Measurements from ENCODE around the gene ADPRS.

ADPRS gene

DNA sequence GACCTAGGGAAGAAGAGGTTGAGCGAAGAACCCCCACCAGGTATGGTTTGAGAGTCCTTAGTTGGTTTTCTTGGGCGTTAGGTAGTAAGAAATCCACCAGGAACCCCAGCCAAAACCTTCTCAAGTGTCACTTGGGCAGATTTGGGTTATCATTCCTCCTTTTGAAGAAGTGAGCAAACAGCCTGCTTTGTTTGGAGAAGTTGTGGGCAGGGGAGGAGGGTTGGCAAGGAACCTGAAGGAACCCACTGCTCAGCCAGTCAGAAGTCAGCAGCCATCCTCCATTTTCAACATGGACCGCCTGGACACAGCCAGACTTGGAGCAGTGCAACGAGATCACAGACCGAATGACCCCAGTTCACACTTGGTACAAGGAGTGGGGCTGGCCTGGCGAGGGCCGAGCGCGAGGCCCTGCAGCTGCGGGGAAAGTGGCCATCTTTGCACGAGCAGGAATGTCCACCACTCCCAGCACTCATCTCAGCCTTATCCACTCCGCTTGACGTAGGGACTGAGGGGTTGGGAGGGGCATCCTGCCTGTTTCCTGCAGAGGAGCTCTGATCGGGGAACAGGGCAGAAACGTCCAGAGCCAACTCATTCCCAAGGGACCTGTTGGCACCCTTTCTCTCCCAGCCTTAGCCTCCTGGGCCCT, 7.2 kb downstream of the ADPRS start (continued):
- TF ChIP-seq EGR2 (tag by site-specific recombination; IDR thresholded peaks at IDR 0.05; ENCODE audit: low read depth) (no peak), ZNF132 (tag by site-specific recombination; IDR thresholded peaks at IDR 0.05; ENCODE audit: borderline replicate concordance) (no peak), ZNF140 (tag by site-specific recombination; IDR thresholded peaks at IDR 0.05) (no peak), ZNF214 (tag by site-specific recombination; IDR thresholded peaks at IDR 0.05; ENCODE audit: borderline replicate concordance) (no peak)

DNA sequence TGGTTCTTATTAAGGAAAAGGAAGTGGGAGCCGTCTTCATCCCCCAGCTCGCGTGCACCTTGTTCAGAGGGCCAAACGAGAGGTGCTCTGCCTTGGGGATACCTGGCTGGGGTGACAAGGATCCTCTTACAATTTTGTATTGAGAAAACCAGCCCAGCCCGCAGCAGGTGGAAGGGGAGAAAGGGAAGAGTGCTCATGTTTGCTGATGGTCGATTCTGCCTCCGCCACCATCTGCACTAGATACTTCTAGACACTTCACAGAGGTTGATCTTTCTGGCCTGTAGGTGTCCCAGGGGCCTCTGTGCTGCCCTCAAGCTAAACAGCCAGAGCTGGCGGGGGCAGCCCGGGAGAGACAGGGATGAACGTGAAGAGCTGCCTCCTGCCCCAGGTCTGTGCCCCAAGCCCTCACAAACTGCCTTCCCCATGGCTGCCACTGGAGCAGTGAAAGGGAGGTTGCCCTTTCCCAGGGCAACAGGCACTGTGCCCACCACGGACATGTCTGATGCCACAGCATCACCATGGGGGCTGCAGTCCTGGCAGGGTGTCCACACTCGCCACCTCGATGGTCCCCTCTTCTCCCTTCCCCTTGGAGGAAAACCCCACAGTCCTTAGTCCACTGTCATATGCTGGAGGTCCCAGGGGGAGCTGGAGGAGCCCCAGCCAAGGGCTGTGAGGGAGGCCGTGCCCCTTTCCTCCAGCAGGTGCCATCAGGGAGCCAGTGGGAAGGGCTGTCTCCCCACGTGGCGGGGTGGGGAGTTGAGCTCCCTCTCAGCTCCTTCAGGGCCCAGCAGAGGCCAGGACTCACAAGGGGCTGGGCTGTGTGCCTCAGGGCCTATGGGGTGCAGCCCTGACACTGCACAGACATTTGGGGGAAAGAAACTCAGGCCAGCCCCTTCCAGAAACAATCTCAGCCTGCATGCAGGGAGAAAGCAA, 8.1 kb downstream of the ADPRS start:
- Histone ChIP-seq H3K4me1 (ENCODE audit: control insufficient read depth, insufficient read depth, low read length) (no peaks in the 10 kb centered on the region), H3K9me3 (ENCODE audit: control insufficient read depth, insufficient read depth, low read depth, low read length) (no peaks in the 10 kb centered on the region), H3K36me3 (ENCODE audit: control insufficient read depth in 2 of 2, insufficient read depth in 1 of 2, low read length in 2 of 2) (peaks cover 0 to 53% of the 10 kb centered on the region in 2 experiments; a peak in 2 of 3 replicates), H3K4me3 (ENCODE audit: low read depth, low read length) (no peak overlapping the region), H3K27ac (ENCODE audit: extremely low read depth, low read depth, low read length) (no peak overlapping the region)
- ChIA-PET POLR2A (interaction anchor here (1.0 to 1.4 kb wide), 3 partner anchors 37 to 164 kb away, joined by 3 to 7 read pairs (median 4); no protein-coding TSS in a partner anchor), CTCF (interaction anchor here (0.6 to 11.1 kb wide), 6 partner anchors 8 to 92 kb away, joined by 3 to 156 read pairs (median 4); partner anchors contain the start of genes ADPRS and TRAPPC3)
- TF ChIP-seq YY2 (tag by site-specific recombination; IDR thresholded peaks at IDR 0.05) (no peak), GLIS1 (tag by site-specific recombination; IDR thresholded peaks at IDR 0.05) (peak; percentile 50), ZNF221 (tag by site-specific recombination; IDR thresholded peaks at IDR 0.05; ENCODE audit: borderline replicate concordance) (no peak), GLI4 (tag by site-specific recombination; IDR thresholded peaks at IDR 0.05) (no peak), ZNF501 (tag by site-specific recombination; IDR thresholded peaks at IDR 0.05) (no peak), ZNF121 (tag by site-specific recombination; IDR thresholded peaks at IDR 0.05) (no peak), ZNF37A (tag by site-specific recombination; IDR thresholded peaks at IDR 0.05) (no peak), GLIS2 (tag by site-specific recombination; IDR thresholded peaks at IDR 0.05) (peak; percentile 72), ZNF354C (tag by site-specific recombination; IDR thresholded peaks at IDR 0.05; ENCODE audit: borderline replicate concordance, low read depth) (no peak), ZNF610 (tag by site-specific recombination; IDR thresholded peaks at IDR 0.05; ENCODE audit: borderline replicate concordance) (no peak), SP7 (tag by site-specific recombination; IDR thresholded peaks at IDR 0.05) (no peak; the same call in 1 of the 2 replicates), KLF9 (tag by site-specific recombination; IDR thresholded peaks at IDR 0.05; ENCODE audit: low read depth) (no peak), HOXC10 (CRISPR knock-in tag; IDR thresholded peaks at IDR 0.05) (no peak), ZNF175 (tag by site-specific recombination; IDR thresholded peaks at IDR 0.05) (no peak), ZFP41 (tag by site-specific recombination; IDR thresholded peaks at IDR 0.05; ENCODE audit: borderline replicate concordance) (no peak), IKZF3 (tag by site-specific recombination; IDR thresholded peaks at IDR 0.05) (no peak), SALL2 (tag by site-specific recombination; IDR thresholded peaks at IDR 0.05; ENCODE audit: borderline replicate concordance) (no peak), ZNF404 (tag by site-specific recombination; IDR thresholded peaks at IDR 0.05) (no peak), ZNF76 (tag by site-specific recombination; IDR thresholded peaks at IDR 0.05; ENCODE audit: borderline replicate concordance, low read depth) (no peak), ZNF223 (tag by site-specific recombination; IDR thresholded peaks at IDR 0.05) (no peak)
- TF ChIP-seq, protein P1, sequence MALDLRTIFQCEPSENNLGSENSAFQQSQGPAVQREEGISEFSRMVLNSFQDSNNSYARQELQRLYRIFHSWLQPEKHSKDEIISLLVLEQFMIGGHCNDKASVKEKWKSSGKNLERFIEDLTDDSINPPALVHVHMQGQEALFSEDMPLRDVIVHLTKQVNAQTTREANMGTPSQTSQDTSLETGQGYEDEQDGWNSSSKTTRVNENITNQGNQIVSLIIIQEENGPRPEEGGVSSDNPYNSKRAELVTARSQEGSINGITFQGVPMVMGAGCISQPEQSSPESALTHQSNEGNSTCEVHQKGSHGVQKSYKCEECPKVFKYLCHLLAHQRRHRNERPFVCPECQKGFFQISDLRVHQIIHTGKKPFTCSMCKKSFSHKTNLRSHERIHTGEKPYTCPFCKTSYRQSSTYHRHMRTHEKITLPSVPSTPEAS (tag by site-specific recombination; IDR thresholded peaks at IDR 0.05): no peak
- TF ChIP-seq, protein P2, sequence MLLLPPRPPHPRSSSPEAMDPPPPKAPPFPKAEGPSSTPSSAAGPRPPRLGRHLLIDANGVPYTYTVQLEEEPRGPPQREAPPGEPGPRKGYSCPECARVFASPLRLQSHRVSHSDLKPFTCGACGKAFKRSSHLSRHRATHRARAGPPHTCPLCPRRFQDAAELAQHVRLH (tag by site-specific recombination; IDR thresholded peaks at IDR 0.05): no peak
- TF ChIP-seq, protein P3, sequence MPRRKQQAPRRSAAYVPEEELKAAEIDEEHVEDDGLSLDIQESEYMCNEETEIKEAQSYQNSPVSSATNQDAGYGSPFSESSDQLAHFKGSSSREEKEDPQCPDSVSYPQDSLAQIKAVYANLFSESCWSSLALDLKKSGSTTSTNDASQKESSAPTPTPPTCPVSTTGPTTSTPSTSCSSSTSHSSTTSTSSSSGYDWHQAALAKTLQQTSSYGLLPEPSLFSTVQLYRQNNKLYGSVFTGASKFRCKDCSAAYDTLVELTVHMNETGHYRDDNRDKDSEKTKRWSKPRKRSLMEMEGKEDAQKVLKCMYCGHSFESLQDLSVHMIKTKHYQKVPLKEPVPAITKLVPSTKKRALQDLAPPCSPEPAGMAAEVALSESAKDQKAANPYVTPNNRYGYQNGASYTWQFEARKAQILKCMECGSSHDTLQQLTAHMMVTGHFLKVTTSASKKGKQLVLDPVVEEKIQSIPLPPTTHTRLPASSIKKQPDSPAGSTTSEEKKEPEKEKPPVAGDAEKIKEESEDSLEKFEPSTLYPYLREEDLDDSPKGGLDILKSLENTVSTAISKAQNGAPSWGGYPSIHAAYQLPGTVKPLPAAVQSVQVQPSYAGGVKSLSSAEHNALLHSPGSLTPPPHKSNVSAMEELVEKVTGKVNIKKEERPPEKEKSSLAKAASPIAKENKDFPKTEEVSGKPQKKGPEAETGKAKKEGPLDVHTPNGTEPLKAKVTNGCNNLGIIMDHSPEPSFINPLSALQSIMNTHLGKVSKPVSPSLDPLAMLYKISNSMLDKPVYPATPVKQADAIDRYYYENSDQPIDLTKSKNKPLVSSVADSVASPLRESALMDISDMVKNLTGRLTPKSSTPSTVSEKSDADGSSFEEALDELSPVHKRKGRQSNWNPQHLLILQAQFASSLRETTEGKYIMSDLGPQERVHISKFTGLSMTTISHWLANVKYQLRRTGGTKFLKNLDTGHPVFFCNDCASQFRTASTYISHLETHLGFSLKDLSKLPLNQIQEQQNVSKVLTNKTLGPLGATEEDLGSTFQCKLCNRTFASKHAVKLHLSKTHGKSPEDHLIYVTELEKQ (tag by site-specific recombination; IDR thresholded peaks at IDR 0.05; ENCODE audit: borderline replicate concordance): no peak
- TF ChIP-seq, protein P4, sequence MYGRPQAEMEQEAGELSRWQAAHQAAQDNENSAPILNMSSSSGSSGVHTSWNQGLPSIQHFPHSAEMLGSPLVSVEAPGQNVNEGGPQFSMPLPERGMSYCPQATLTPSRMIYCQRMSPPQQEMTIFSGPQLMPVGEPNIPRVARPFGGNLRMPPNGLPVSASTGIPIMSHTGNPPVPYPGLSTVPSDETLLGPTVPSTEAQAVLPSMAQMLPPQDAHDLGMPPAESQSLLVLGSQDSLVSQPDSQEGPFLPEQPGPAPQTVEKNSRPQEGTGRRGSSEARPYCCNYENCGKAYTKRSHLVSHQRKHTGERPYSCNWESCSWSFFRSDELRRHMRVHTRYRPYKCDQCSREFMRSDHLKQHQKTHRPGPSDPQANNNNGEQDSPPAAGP (tag by site-specific recombination; IDR thresholded peaks at IDR 0.05): no peak

All from HEK293 (cell line).